H1 (cell line): ENCODE data around the gene SYF2. TPM values are rescaled to one million over a fixed set of nuclear protein-coding genes. Genes with fewer than 3 reads are reported as not detected.
A peak's percentile ranks its signal among the peaks of the same experiment; 100 is the strongest.

Experiments used
- CTCF ChIA-PET: fragments of 300-600 bp; sonication (Branson Sonifier 250); formaldehyde crosslinking; loops from one replicate; lab custom pipeline; 2021; ENCODE audit not compliant: partially characterized antibody; lab: Charles Lee
- POLR2A ChIA-PET: fragments of 300-600 bp; sonication (Branson Sonifier 250); formaldehyde crosslinking; loops from one replicate; lab custom pipeline; 2021; ENCODE audit warnings: inconsistent platforms; ENCODE audit not compliant: partially characterized antibody; lab: Charles Lee
- DNase-seq, 2 experiments: peaks; one replicate each; pipeline versions ENCODE4 v3.0.0 to v3.0.0-alpha.2; 2010 to 2022; ENCODE audit warnings: low spot score in 2 of 2, low read depth in 1 of 2, mixed read lengths in 1 of 2
- FAIRE-seq: peaks from 2 replicates; lab custom pipeline; 2011; peaks lifted over from hg19 to GRCh38; lab: Jason Lieb, UNC
- H2AFZ ChIP-seq: 2 replicates; pipeline ENCODE4 v1.8.1; 2012; ENCODE audit warnings: low read length, inconsistent platforms
- H2AK5ac ChIP-seq: 2 replicates; pipeline ENCODE4 v1.6.1; 2013; ENCODE audit warnings: low read depth, low read length
- H2BK120ac ChIP-seq: replicated peaks from 2 replicates; pipeline ENCODE3; 2013; ENCODE audit warnings: low read depth, low read length, inconsistent platforms
- H2BK12ac ChIP-seq: 2 replicates; pipeline ENCODE4 v1.6.1; 2013; ENCODE audit warnings: low read depth, low read length
- H2BK15ac ChIP-seq: 2 replicates; pipeline ENCODE4 v1.6.1; 2013; ENCODE audit warnings: low read length
- H2BK20ac ChIP-seq: 2 replicates; pipeline ENCODE4 v1.6.1; 2013; ENCODE audit warnings: low read length
- H2BK5ac ChIP-seq: 2 replicates; pipeline ENCODE4 v1.6.1; 2013; ENCODE audit warnings: low read depth, low read length
- H3K14ac ChIP-seq: 2 replicates; pipeline ENCODE4 v1.6.1; 2013; ENCODE audit warnings: inconsistent platforms; ENCODE audit not compliant: insufficient read length
- H3K18ac ChIP-seq: 2 replicates; pipeline ENCODE4 v1.6.1; 2013; ENCODE audit warnings: low read length; ENCODE audit errors: extremely low read depth
- H3K23ac ChIP-seq: 2 replicates; pipeline ENCODE4 v1.6.1; 2013; ENCODE audit warnings: inconsistent platforms; ENCODE audit not compliant: insufficient read length
- H3K23me2 ChIP-seq: 2 replicates; pipeline ENCODE4 v1.6.1; 2013; ENCODE audit warnings: low read depth, low read length
- H3K27ac ChIP-seq: 2 replicates; pipeline ENCODE4 v1.6.1; 2011; ENCODE audit warnings: low read depth, low read length, inconsistent platforms
- H3K27me3 ChIP-seq, 4 experiments: replicated peaks in 1 of 4; 1 replicate in 1 of 4; 2 replicates in 3 of 4; pipeline versions ENCODE4 v1.6.1 to v1.8.1; 2011 to 2013; ENCODE audit warnings: low read length in 3 of 4, mild to moderate bottlenecking in 3 of 4, inconsistent platforms in 2 of 4, mixed read lengths in 2 of 4, moderate library complexity in 1 of 4; ENCODE audit not compliant: control insufficient read depth in 3 of 4, insufficient read depth in 3 of 4; ENCODE audit errors: extremely low read depth in 1 of 4
- H3K36me3 ChIP-seq, 4 experiments: 2 replicates each; pipeline versions ENCODE4 v1.6.1 to v1.8.1; 2011 to 2013; ENCODE audit warnings: mild to moderate bottlenecking in 4 of 4, low read length in 3 of 4, moderate library complexity in 2 of 4, control low read depth in 1 of 4, inconsistent platforms in 1 of 4; ENCODE audit not compliant: insufficient read depth in 4 of 4, control insufficient read depth in 2 of 4
- H3K4ac ChIP-seq: replicated peaks from 2 replicates; pipeline ENCODE3; 2013; ENCODE audit warnings: low read length, low read depth, mixed read lengths, inconsistent platforms; ENCODE audit not compliant: insufficient read length
- H3K4me1 ChIP-seq, 4 experiments: replicated peaks in 1 of 4; 1 replicate in 1 of 4; 2 replicates in 3 of 4; pipeline versions ENCODE4 v1.6.1 to v1.8.1; 2011 to 2013; ENCODE audit warnings: low read length in 3 of 4, inconsistent platforms in 2 of 4, mixed read lengths in 1 of 4; ENCODE audit not compliant: insufficient read depth in 4 of 4, control insufficient read depth in 3 of 4
- H3K4me2 ChIP-seq, 2 experiments: 2 replicates each; pipeline versions ENCODE4 v1.6.1 to v1.8.1; 2011 to 2013; ENCODE audit warnings: low read depth in 2 of 2, low read length in 2 of 2, control low read depth in 1 of 2, inconsistent platforms in 1 of 2, mild to moderate bottlenecking in 1 of 2; ENCODE audit not compliant: insufficient read depth in 1 of 2
- H3K4me3 ChIP-seq, 4 experiments: fragments of 200-600, 300-600 bp in 1 of 4; sonication (generic), shearing (Covaris generic), sonication (Bioruptor Twin) in 1 of 4; 2 replicates each; pipeline versions ENCODE4 v1.5.1 to v1.8.1; 2011 to 2016; ENCODE audit warnings: low read length in 4 of 4, low read depth in 3 of 4, control low read depth in 2 of 4, inconsistent platforms in 2 of 4, mild to moderate bottlenecking in 2 of 4, mixed read lengths in 1 of 4, moderate library complexity in 1 of 4; ENCODE audit not compliant: insufficient read depth in 2 of 4; ENCODE audit errors: extremely low read depth in 1 of 4
- H3K56ac ChIP-seq: replicated peaks from 2 replicates; pipeline ENCODE3; 2013; ENCODE audit warnings: low read depth, mild to moderate bottlenecking, mixed read lengths, low read length, inconsistent platforms; ENCODE audit not compliant: insufficient read length
- H3K79me1 ChIP-seq: 2 replicates; pipeline ENCODE4 v1.6.1; 2013; ENCODE audit warnings: low read depth, low read length, control low read depth
- H3K79me2 ChIP-seq, 2 experiments: 2 replicates each; pipeline versions ENCODE4 v1.6.1 to v1.8.1; 2012 to 2013; ENCODE audit warnings: low read length in 2 of 2, mild to moderate bottlenecking in 2 of 2, inconsistent platforms in 1 of 2; ENCODE audit not compliant: insufficient read depth in 2 of 2, control insufficient read depth in 1 of 2
- H3K9ac ChIP-seq, 4 experiments: replicated peaks in 1 of 4; 1 replicate in 1 of 4; 2 replicates in 3 of 4; pipeline versions ENCODE4 v1.6.1 to v1.8.1; 2011 to 2013; ENCODE audit warnings: low read depth in 3 of 4, low read length in 3 of 4, control low read depth in 2 of 4, mild to moderate bottlenecking in 2 of 4, moderate library complexity in 2 of 4, inconsistent platforms in 1 of 4; ENCODE audit errors: extremely low read depth in 1 of 4
- H3K9me3 ChIP-seq, 2 experiments: 2 replicates each; pipeline versions ENCODE4 v1.6.1 to v1.8.1; 2012 to 2013; ENCODE audit warnings: mild to moderate bottlenecking in 2 of 2, moderate library complexity in 2 of 2, control low read depth in 1 of 2, inconsistent platforms in 1 of 2, low read depth in 1 of 2, low read length in 1 of 2, mixed read lengths in 1 of 2; ENCODE audit not compliant: insufficient read depth in 2 of 2
- H4K20me1 ChIP-seq, 2 experiments: replicated peaks in 1 of 2; 2 replicates each; pipeline versions ENCODE3 to v1.8.1; 2011 to 2013; ENCODE audit warnings: inconsistent platforms in 2 of 2, low read length in 2 of 2, mild to moderate bottlenecking in 1 of 2; ENCODE audit not compliant: insufficient read depth in 2 of 2, control insufficient read depth in 1 of 2
- H4K5ac ChIP-seq: 2 replicates; pipeline ENCODE4 v1.6.1; 2013; ENCODE audit warnings: low read length, low read depth, mixed read lengths, inconsistent platforms; ENCODE audit not compliant: insufficient read length
- H4K8ac ChIP-seq: 2 replicates; pipeline ENCODE4 v1.8.0; 2013; ENCODE audit warnings: mild to moderate bottlenecking, moderate library complexity, low read length, inconsistent platforms; ENCODE audit not compliant: insufficient read depth; ENCODE audit errors: extremely low read depth
- H4K91ac ChIP-seq: replicated peaks from 2 replicates; pipeline ENCODE3; 2013; ENCODE audit warnings: low read length, mixed read lengths, inconsistent platforms; ENCODE audit not compliant: insufficient read length
- CHD2 ChIP-seq: IDR thresholded peaks from 2 replicates; pipeline ENCODE4 v1.6.1; 2012; ENCODE audit warnings: low read length, improper control_type of control experiment
- EZH2 ChIP-seq: fragments of 200-600 bp; sonication (generic); IDR thresholded peaks from 2 replicates; pipeline ENCODE4 v1.7.1; 2012; ENCODE audit warnings: low read depth, mild to moderate bottlenecking, moderate library complexity, low read length, inconsistent platforms; ENCODE audit not compliant: severe bottlenecking
- HDAC2 ChIP-seq, 2 experiments: fragments of 300-600 bp in 1 of 2; sonication (generic) in 1 of 2; IDR thresholded peaks; 2 replicates each; pipeline ENCODE4 v1.6.1; 2011 to 2012; ENCODE audit warnings: low read depth in 2 of 2, low read length in 2 of 2, mild to moderate bottlenecking in 2 of 2, moderate library complexity in 2 of 2, borderline replicate concordance in 1 of 2, inconsistent platforms in 1 of 2
- JUND ChIP-seq: IDR thresholded peaks from 2 replicates; pipeline ENCODE4 v1.6.1; 2011; ENCODE audit warnings: mild to moderate bottlenecking, improper control_type of control experiment, low read length
- RBBP5 ChIP-seq: IDR thresholded peaks from 2 replicates; pipeline ENCODE4 v1.7.1; 2012; ENCODE audit warnings: low read depth, mild to moderate bottlenecking, inconsistent platforms, low read length, moderate library complexity, borderline replicate concordance
- SP2 ChIP-seq: IDR thresholded peaks from 2 replicates; pipeline ENCODE4 v1.6.1; 2012; ENCODE audit warnings: mild to moderate bottlenecking, low read length, inconsistent platforms
- SRF ChIP-seq: IDR thresholded peaks from 2 replicates; pipeline ENCODE4 v1.6.1; 2011; ENCODE audit warnings: mild to moderate bottlenecking, low read depth, low read length, moderate library complexity
- SUZ12 ChIP-seq: fragments of 200-600 bp; sonication (generic); IDR thresholded peaks from 2 replicates; pipeline ENCODE4 v1.6.1; 2012; ENCODE audit warnings: mild to moderate bottlenecking, inconsistent platforms, low read length, moderate library complexity, mixed read lengths
- TAF7 ChIP-seq: optimal IDR thresholded peaks from 2 replicates; pipeline ENCODE3; 2011; ENCODE audit warnings: low read depth, mild to moderate bottlenecking, inconsistent platforms, low read length, moderate library complexity, borderline replicate concordance
- TCF12 ChIP-seq: IDR thresholded peaks from 2 replicates; pipeline ENCODE4 v1.6.1; 2011; ENCODE audit warnings: low read depth, mild to moderate bottlenecking, low read length
- WGBS, 2 experiments: shearing (Covaris generic) in 1 of 2; methylation state at CpG; one replicate each; pipeline versions ENCODE4 v1.1.6 to v1.1.7; 2013 to 2015; ENCODE audit warnings: low lambda C conversion rate in 2 of 2, mixed read lengths in 2 of 2, inconsistent platforms in 1 of 2, low coverage in 1 of 2, missing lambda C conversion rate in 1 of 2; ENCODE audit not compliant: insufficient replicate concordance in 2 of 2, insufficient coverage in 1 of 2, insufficient read length in 1 of 2; ENCODE audit errors: extremely low coverage in 1 of 2, missing lambda C conversion rate in 1 of 2; 5-methylcytosine and 5-hydroxymethylcytosine counted together
- polyA plus RNA-seq, 7 experiments: library from polyadenylated mRNA; depleted of rRNA in 3 of 7; stranded (reverse) in 5 of 7; unstranded in 2 of 7; fragments of >200 nt in 5 of 7; fragments of 200-250 nt in 2 of 7; gene quantifications; 1 replicate in 5 of 7; 2 replicates in 1 of 7; 4 replicates in 1 of 7; pipeline versions ENCODE4 v1.2.1 to v1.2.3, GENCODE V29; 2011 to 2013; ENCODE audit warnings: missing spikeins in 2 of 7, mixed read lengths in 2 of 7
- total RNA-seq: library from RNA; stranded (reverse); fragmentation: NEBNext Ultra II Directional; extraction: Animal tissue kit (Norgen Biotek cat#: 25700); gene quantifications from 2 replicates; pipeline ENCODE4 v1.2.1, GENCODE V29; 2021
- TF ChIP-seq, protein P1 (sequence below): IDR thresholded peaks from 2 replicates; pipeline ENCODE4 v1.6.1; 2011; ENCODE audit warnings: low read length, improper control_type of control experiment

Gene SYF2
- total and polyA plus RNA-seq, 2 of the 8 experiments (the other 6 are each of a cell fraction or from before 2014, with no cell fraction given): 7.5 to 33.0 TPM

DNA sequence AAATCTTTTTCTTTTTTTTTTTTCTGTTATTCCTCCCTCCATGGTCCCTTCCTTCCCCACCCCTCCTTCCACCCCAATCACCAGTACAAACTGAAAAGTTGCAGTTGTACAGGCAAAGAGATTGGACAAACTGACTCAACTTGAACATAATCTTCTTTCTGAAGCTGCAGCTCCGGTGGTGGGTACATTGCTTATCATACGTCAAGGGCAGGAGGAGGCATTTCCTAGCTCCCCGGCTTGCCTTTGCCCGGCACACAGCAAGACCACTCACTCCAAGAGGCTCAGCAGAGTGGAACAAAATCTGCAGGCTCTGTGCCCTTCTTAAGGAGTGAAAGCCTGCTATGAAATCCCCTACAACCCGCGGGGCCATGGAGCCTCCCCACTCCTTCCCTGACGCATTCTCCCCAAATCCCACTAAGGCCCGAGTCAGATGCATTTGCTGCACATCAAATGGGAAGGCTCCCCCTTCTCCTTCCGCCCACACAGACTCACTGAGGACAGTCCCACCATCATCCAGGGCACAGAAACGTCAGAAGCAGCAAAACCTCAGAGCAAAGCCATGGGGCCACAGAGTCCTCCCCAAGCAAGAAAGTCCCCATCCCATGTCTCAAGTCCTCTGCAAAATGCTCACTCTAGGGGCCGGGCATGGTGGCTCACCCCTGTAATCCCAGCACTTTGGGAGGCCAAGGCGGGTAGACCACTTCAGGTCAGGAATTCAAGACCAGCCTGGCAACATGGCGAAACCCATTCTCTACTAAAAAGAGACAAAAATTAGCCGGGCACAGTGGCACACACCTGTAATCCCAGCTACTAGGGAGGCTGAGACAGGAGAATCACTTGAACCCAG, 45.9 kb downstream of the SYF2 start:
- no peak overlapping the region for H4K5ac ChIP-seq
- H3K4me2 ChIP-seq: no peak overlapping the region
- no peak overlapping the region for H2BK15ac ChIP-seq
- H2BK12ac ChIP-seq: no peak overlapping the region
- H3K4me3 ChIP-seq: no peak overlapping the region
- H4K8ac ChIP-seq: peak overlapping the region; percentile 62; the same call in 1 of the 2 replicates
- no peaks in the 10 kb centered on the region for H3K4me1 ChIP-seq
- no peak overlapping the region for H3K56ac ChIP-seq
- H2BK20ac ChIP-seq: no peak overlapping the region
- no peaks in the 10 kb centered on the region for H4K20me1 ChIP-seq
- FAIRE-seq (no peak), DNase-seq (no peak)
- no peak overlapping the region for H2BK120ac ChIP-seq
- no peak overlapping the region for H3K18ac ChIP-seq
- no peak overlapping the region for H3K14ac ChIP-seq
- 87% methylated on average over 14 of the region's 14 CpGs; no CpG with 5 or more reads in 1 of the 2 experiments for WGBS, 2 experiments
- H3K4ac ChIP-seq: no peak overlapping the region
- H2AK5ac ChIP-seq: no peak overlapping the region
- H3K23me2 ChIP-seq: no peaks in the 10 kb centered on the region
- no peaks in the 10 kb centered on the region for H3K9me3 ChIP-seq
- H3K9ac ChIP-seq: no peak overlapping the region
- POLR2A ChIA-PET: no interaction called here
- no peaks in the 10 kb centered on the region for H3K36me3 ChIP-seq
- H3K27ac ChIP-seq: no peak overlapping the region
- CTCF ChIA-PET: interaction anchor here (0.6 to 1.2 kb wide), 2 partner anchors 19 to 20 kb away, joined by 3 to 4 read pairs; no protein-coding TSS in a partner anchor
- no peak overlapping the region for H2BK5ac ChIP-seq
- no peaks in the 10 kb centered on the region for H3K79me2 ChIP-seq
- no peaks in the 10 kb centered on the region for H3K27me3 ChIP-seq
- no peak overlapping the region for H4K91ac ChIP-seq
- H2AFZ ChIP-seq: peak overlapping the region; percentile 51; the same call in 1 of the 2 replicates
- no peak overlapping the region for H3K23ac ChIP-seq
- H3K79me1 ChIP-seq: no peaks in the 10 kb centered on the region
- no peak for TF ChIP-seq CHD2
- no peak for TF ChIP-seq TAF7
- no peak for TF ChIP-seq RBBP5
- no peak for TF ChIP-seq SRF
- TF ChIP-seq SP2: no peak
- TF ChIP-seq EZH2: no peak
- TF ChIP-seq SUZ12: no peak
- TF ChIP-seq, protein P1, sequence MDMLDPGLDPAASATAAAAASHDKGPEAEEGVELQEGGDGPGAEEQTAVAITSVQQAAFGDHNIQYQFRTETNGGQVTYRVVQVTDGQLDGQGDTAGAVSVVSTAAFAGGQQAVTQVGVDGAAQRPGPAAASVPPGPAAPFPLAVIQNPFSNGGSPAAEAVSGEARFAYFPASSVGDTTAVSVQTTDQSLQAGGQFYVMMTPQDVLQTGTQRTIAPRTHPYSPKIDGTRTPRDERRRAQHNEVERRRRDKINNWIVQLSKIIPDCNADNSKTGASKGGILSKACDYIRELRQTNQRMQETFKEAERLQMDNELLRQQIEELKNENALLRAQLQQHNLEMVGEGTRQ: no peak
- no peak for TF ChIP-seq JUND
- no peak for TF ChIP-seq TCF12
- no peak for TF ChIP-seq HDAC2 (IDR thresholded peaks at IDR 0.05; ENCODE audit: borderline replicate concordance in 1 of 2, low read depth in 2 of 2, low read length in 2 of 2)
